H1 (cell line): Measurements from ENCODE around the gene HECTD4. TPM values are rescaled to one million over a fixed set of nuclear protein-coding genes. Genes with fewer than 3 reads are reported as not detected.

Experiments
- CTCF ChIA-PET: fragments of 300-600 bp; sonication (Branson Sonifier 250); formaldehyde crosslinking; loops from one replicate; lab custom pipeline; 2021; ENCODE audit not compliant: partially characterized antibody; lab: Charles Lee
- POLR2A ChIA-PET: fragments of 300-600 bp; sonication (Branson Sonifier 250); formaldehyde crosslinking; loops from one replicate; lab custom pipeline; 2021; ENCODE audit warnings: inconsistent platforms; ENCODE audit not compliant: partially characterized antibody; lab: Charles Lee
- DNase-seq, 2 experiments: peaks; one replicate each; pipeline versions ENCODE4 v3.0.0 to v3.0.0-alpha.2; 2010 to 2022; ENCODE audit warnings: low spot score in 2 of 2, low read depth in 1 of 2, mixed read lengths in 1 of 2
- FAIRE-seq: peaks from 2 replicates; lab custom pipeline; 2011; peaks lifted over from hg19 to GRCh38; lab: Jason Lieb, UNC
- H2AFZ ChIP-seq: 2 replicates; pipeline ENCODE4 v1.8.1; 2012; ENCODE audit warnings: low read length, inconsistent platforms
- H2AK5ac ChIP-seq: 2 replicates; pipeline ENCODE4 v1.6.1; 2013; ENCODE audit warnings: low read depth, low read length
- H2BK120ac ChIP-seq: replicated peaks from 2 replicates; pipeline ENCODE3; 2013; ENCODE audit warnings: low read depth, low read length, inconsistent platforms
- H2BK12ac ChIP-seq: 2 replicates; pipeline ENCODE4 v1.6.1; 2013; ENCODE audit warnings: low read depth, low read length
- H2BK15ac ChIP-seq: 2 replicates; pipeline ENCODE4 v1.6.1; 2013; ENCODE audit warnings: low read length
- H2BK20ac ChIP-seq: 2 replicates; pipeline ENCODE4 v1.6.1; 2013; ENCODE audit warnings: low read length
- H2BK5ac ChIP-seq: 2 replicates; pipeline ENCODE4 v1.6.1; 2013; ENCODE audit warnings: low read depth, low read length
- H3K14ac ChIP-seq: 2 replicates; pipeline ENCODE4 v1.6.1; 2013; ENCODE audit warnings: inconsistent platforms; ENCODE audit not compliant: insufficient read length
- H3K18ac ChIP-seq: 2 replicates; pipeline ENCODE4 v1.6.1; 2013; ENCODE audit warnings: low read length; ENCODE audit errors: extremely low read depth
- H3K23ac ChIP-seq: 2 replicates; pipeline ENCODE4 v1.6.1; 2013; ENCODE audit warnings: inconsistent platforms; ENCODE audit not compliant: insufficient read length
- H3K23me2 ChIP-seq: 2 replicates; pipeline ENCODE4 v1.6.1; 2013; ENCODE audit warnings: low read depth, low read length
- H3K27ac ChIP-seq: 2 replicates; pipeline ENCODE4 v1.6.1; 2011; ENCODE audit warnings: low read depth, low read length, inconsistent platforms
- H3K27me3 ChIP-seq, 4 experiments: replicated peaks in 1 of 4; 1 replicate in 1 of 4; 2 replicates in 3 of 4; pipeline versions ENCODE4 v1.6.1 to v1.8.1; 2011 to 2013; ENCODE audit warnings: low read length in 3 of 4, mild to moderate bottlenecking in 3 of 4, inconsistent platforms in 2 of 4, mixed read lengths in 2 of 4, moderate library complexity in 1 of 4; ENCODE audit not compliant: control insufficient read depth in 3 of 4, insufficient read depth in 3 of 4; ENCODE audit errors: extremely low read depth in 1 of 4
- H3K36me3 ChIP-seq, 4 experiments: 2 replicates each; pipeline versions ENCODE4 v1.6.1 to v1.8.1; 2011 to 2013; ENCODE audit warnings: mild to moderate bottlenecking in 4 of 4, low read length in 3 of 4, moderate library complexity in 2 of 4, control low read depth in 1 of 4, inconsistent platforms in 1 of 4; ENCODE audit not compliant: insufficient read depth in 4 of 4, control insufficient read depth in 2 of 4
- H3K4ac ChIP-seq: replicated peaks from 2 replicates; pipeline ENCODE3; 2013; ENCODE audit warnings: low read length, low read depth, mixed read lengths, inconsistent platforms; ENCODE audit not compliant: insufficient read length
- H3K4me1 ChIP-seq, 4 experiments: replicated peaks in 1 of 4; 1 replicate in 1 of 4; 2 replicates in 3 of 4; pipeline versions ENCODE4 v1.6.1 to v1.8.1; 2011 to 2013; ENCODE audit warnings: low read length in 3 of 4, inconsistent platforms in 2 of 4, mixed read lengths in 1 of 4; ENCODE audit not compliant: insufficient read depth in 4 of 4, control insufficient read depth in 3 of 4
- H3K4me2 ChIP-seq, 2 experiments: 2 replicates each; pipeline versions ENCODE4 v1.6.1 to v1.8.1; 2011 to 2013; ENCODE audit warnings: low read depth in 2 of 2, low read length in 2 of 2, control low read depth in 1 of 2, inconsistent platforms in 1 of 2, mild to moderate bottlenecking in 1 of 2; ENCODE audit not compliant: insufficient read depth in 1 of 2
- H3K4me3 ChIP-seq, 4 experiments: fragments of 200-600, 300-600 bp in 1 of 4; sonication (generic), shearing (Covaris generic), sonication (Bioruptor Twin) in 1 of 4; 2 replicates each; pipeline versions ENCODE4 v1.5.1 to v1.8.1; 2011 to 2016; ENCODE audit warnings: low read length in 4 of 4, low read depth in 3 of 4, control low read depth in 2 of 4, inconsistent platforms in 2 of 4, mild to moderate bottlenecking in 2 of 4, mixed read lengths in 1 of 4, moderate library complexity in 1 of 4; ENCODE audit not compliant: insufficient read depth in 2 of 4; ENCODE audit errors: extremely low read depth in 1 of 4
- H3K56ac ChIP-seq: replicated peaks from 2 replicates; pipeline ENCODE3; 2013; ENCODE audit warnings: low read depth, mild to moderate bottlenecking, mixed read lengths, low read length, inconsistent platforms; ENCODE audit not compliant: insufficient read length
- H3K79me1 ChIP-seq: 2 replicates; pipeline ENCODE4 v1.6.1; 2013; ENCODE audit warnings: low read depth, low read length, control low read depth
- H3K79me2 ChIP-seq, 2 experiments: 2 replicates each; pipeline versions ENCODE4 v1.6.1 to v1.8.1; 2012 to 2013; ENCODE audit warnings: low read length in 2 of 2, mild to moderate bottlenecking in 2 of 2, inconsistent platforms in 1 of 2; ENCODE audit not compliant: insufficient read depth in 2 of 2, control insufficient read depth in 1 of 2
- H3K9ac ChIP-seq, 4 experiments: replicated peaks in 1 of 4; 1 replicate in 1 of 4; 2 replicates in 3 of 4; pipeline versions ENCODE4 v1.6.1 to v1.8.1; 2011 to 2013; ENCODE audit warnings: low read depth in 3 of 4, low read length in 3 of 4, control low read depth in 2 of 4, mild to moderate bottlenecking in 2 of 4, moderate library complexity in 2 of 4, inconsistent platforms in 1 of 4; ENCODE audit errors: extremely low read depth in 1 of 4
- H3K9me3 ChIP-seq, 2 experiments: 2 replicates each; pipeline versions ENCODE4 v1.6.1 to v1.8.1; 2012 to 2013; ENCODE audit warnings: mild to moderate bottlenecking in 2 of 2, moderate library complexity in 2 of 2, control low read depth in 1 of 2, inconsistent platforms in 1 of 2, low read depth in 1 of 2, low read length in 1 of 2, mixed read lengths in 1 of 2; ENCODE audit not compliant: insufficient read depth in 2 of 2
- H4K20me1 ChIP-seq, 2 experiments: replicated peaks in 1 of 2; 2 replicates each; pipeline versions ENCODE3 to v1.8.1; 2011 to 2013; ENCODE audit warnings: inconsistent platforms in 2 of 2, low read length in 2 of 2, mild to moderate bottlenecking in 1 of 2; ENCODE audit not compliant: insufficient read depth in 2 of 2, control insufficient read depth in 1 of 2
- H4K5ac ChIP-seq: 2 replicates; pipeline ENCODE4 v1.6.1; 2013; ENCODE audit warnings: low read length, low read depth, mixed read lengths, inconsistent platforms; ENCODE audit not compliant: insufficient read length
- H4K8ac ChIP-seq: 2 replicates; pipeline ENCODE4 v1.8.0; 2013; ENCODE audit warnings: mild to moderate bottlenecking, moderate library complexity, low read length, inconsistent platforms; ENCODE audit not compliant: insufficient read depth; ENCODE audit errors: extremely low read depth
- H4K91ac ChIP-seq: replicated peaks from 2 replicates; pipeline ENCODE3; 2013; ENCODE audit warnings: low read length, mixed read lengths, inconsistent platforms; ENCODE audit not compliant: insufficient read length
- FOSL1 ChIP-seq: IDR thresholded peaks from 2 replicates; pipeline ENCODE4 v1.6.1; 2011; ENCODE audit warnings: mild to moderate bottlenecking, low read depth, low read length, moderate library complexity; ENCODE audit not compliant: insufficient read depth
- KDM5A ChIP-seq: fragments of 200-600 bp; IDR thresholded peaks from 2 replicates; pipeline ENCODE4 v1.7.1; 2012; ENCODE audit warnings: mild to moderate bottlenecking, low read length, inconsistent platforms, mixed read lengths
- NANOG ChIP-seq: IDR thresholded peaks from 2 replicates; pipeline ENCODE4 v1.6.1; 2011; ENCODE audit warnings: low read length, low read depth, mild to moderate bottlenecking, inconsistent platforms; ENCODE audit not compliant: insufficient read depth, poor library complexity, severe bottlenecking
- PHF8 ChIP-seq: fragments of 200-600 bp; sonication (generic); conservative IDR thresholded peaks from 2 replicates; pipeline ENCODE4 v1.7.1; 2012; ENCODE audit warnings: low read depth, mild to moderate bottlenecking, inconsistent platforms, low read length, moderate library complexity
- POU5F1 ChIP-seq: IDR thresholded peaks from 2 replicates; pipeline ENCODE4 v1.6.1; 2011; ENCODE audit warnings: low read depth, mild to moderate bottlenecking, low read length, moderate library complexity
- RBBP5 ChIP-seq: IDR thresholded peaks from 2 replicates; pipeline ENCODE4 v1.7.1; 2012; ENCODE audit warnings: low read depth, mild to moderate bottlenecking, inconsistent platforms, low read length, moderate library complexity, borderline replicate concordance
- RXRA ChIP-seq: IDR thresholded peaks from 2 replicates; pipeline ENCODE4 v1.6.1; 2011; ENCODE audit warnings: low read depth, mild to moderate bottlenecking, low read length, moderate library complexity; ENCODE audit not compliant: insufficient read depth
- SUZ12 ChIP-seq: fragments of 200-600 bp; sonication (generic); IDR thresholded peaks from 2 replicates; pipeline ENCODE4 v1.6.1; 2012; ENCODE audit warnings: mild to moderate bottlenecking, inconsistent platforms, low read length, moderate library complexity, mixed read lengths
- TAF1 ChIP-seq: IDR thresholded peaks from 2 replicates; pipeline ENCODE4 v1.6.1; 2011; ENCODE audit warnings: mild to moderate bottlenecking, low read depth, low read length
- polyA plus RNA-seq, 7 experiments: library from polyadenylated mRNA; depleted of rRNA in 3 of 7; stranded (reverse) in 5 of 7; unstranded in 2 of 7; fragments of >200 nt in 5 of 7; fragments of 200-250 nt in 2 of 7; gene quantifications; 1 replicate in 5 of 7; 2 replicates in 1 of 7; 4 replicates in 1 of 7; pipeline versions ENCODE4 v1.2.1 to v1.2.3, GENCODE V29; 2011 to 2013; ENCODE audit warnings: missing spikeins in 2 of 7, mixed read lengths in 2 of 7
- total RNA-seq: library from RNA; stranded (reverse); fragmentation: NEBNext Ultra II Directional; extraction: Animal tissue kit (Norgen Biotek cat#: 25700); gene quantifications from 2 replicates; pipeline ENCODE4 v1.2.1, GENCODE V29; 2021
- TF ChIP-seq, protein P1 (sequence below): IDR thresholded peaks from 2 replicates; pipeline ENCODE4 v1.6.1; 2011; ENCODE audit warnings: low read length, improper control_type of control experiment

The HECTD4 gene
- total and polyA plus RNA-seq, 2 of the 8 experiments (the other 6 are each of a cell fraction or from before 2014, with no cell fraction given): 6.5 to 33.7 TPM

DNA sequence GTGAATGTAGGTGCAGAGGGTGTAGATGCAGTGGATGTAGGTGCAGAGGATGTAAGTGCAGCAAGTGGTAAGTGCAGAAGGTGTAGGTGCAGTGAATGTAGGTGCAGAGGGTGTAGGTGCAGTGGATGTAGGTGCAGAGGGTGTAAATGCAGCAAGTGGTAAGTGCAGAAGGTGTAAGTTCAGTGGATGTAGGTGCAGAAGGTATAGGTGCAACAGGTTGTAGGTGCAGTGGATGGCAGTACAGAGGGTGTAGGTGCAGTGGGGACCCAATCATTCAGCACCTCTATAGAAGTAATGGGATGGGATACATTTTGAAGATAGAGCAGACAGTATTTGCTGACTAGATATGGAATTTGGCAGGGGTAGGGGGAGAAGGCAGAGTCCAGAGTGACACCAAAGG lies 85.0 kb downstream of the HECTD4 start:
- H4K8ac ChIP-seq: no peak overlapping the region
- H3K27ac ChIP-seq: no peak overlapping the region
- H4K20me1 ChIP-seq: peaks cover 0 to 6% of the 10 kb centered on the region in 2 experiments
- H3K4me2 ChIP-seq: no peak overlapping the region
- H3K9ac ChIP-seq: no peak overlapping the region
- no peak overlapping the region for H2BK15ac ChIP-seq
- CTCF ChIA-PET: no interaction called here
- H3K23me2 ChIP-seq: peaks cover 13% of the 10 kb centered on the region
- H2BK5ac ChIP-seq: peak overlapping the region; percentile 85; the same call in 1 of the 2 replicates
- H2BK120ac ChIP-seq: no peak overlapping the region
- H2AK5ac ChIP-seq: no peak overlapping the region
- H2BK20ac ChIP-seq: no peak overlapping the region
- no peak overlapping the region for H2BK12ac ChIP-seq
- DNase-seq: no peak
- H3K27me3 ChIP-seq: no peaks in the 10 kb centered on the region
- no peak overlapping the region for H4K5ac ChIP-seq
- no peaks in the 10 kb centered on the region for H3K79me2 ChIP-seq
- peaks cover 5 to 21% (median 9%) of the 10 kb centered on the region in 4 experiments; a peak in 4 of 8 replicates for H3K36me3 ChIP-seq
- peaks cover 3% of the 10 kb centered on the region; the same call in 1 of the 2 replicates for H3K79me1 ChIP-seq
- no peak overlapping the region for H3K56ac ChIP-seq
- H2AFZ ChIP-seq: no peak overlapping the region
- no peak overlapping the region for H3K18ac ChIP-seq
- peaks cover 0 to 5% of the 10 kb centered on the region in 2 experiments; a peak in 1 of 4 replicates for H3K9me3 ChIP-seq
- TF ChIP-seq TAF1 (no peak), SUZ12 (no peak), POU5F1 (no peak), KDM5A (no peak), RBBP5 (no peak), FOSL1 (no peak), RXRA (no peak), NANOG (no peak), PHF8 (no peak)
- TF ChIP-seq, protein P1, sequence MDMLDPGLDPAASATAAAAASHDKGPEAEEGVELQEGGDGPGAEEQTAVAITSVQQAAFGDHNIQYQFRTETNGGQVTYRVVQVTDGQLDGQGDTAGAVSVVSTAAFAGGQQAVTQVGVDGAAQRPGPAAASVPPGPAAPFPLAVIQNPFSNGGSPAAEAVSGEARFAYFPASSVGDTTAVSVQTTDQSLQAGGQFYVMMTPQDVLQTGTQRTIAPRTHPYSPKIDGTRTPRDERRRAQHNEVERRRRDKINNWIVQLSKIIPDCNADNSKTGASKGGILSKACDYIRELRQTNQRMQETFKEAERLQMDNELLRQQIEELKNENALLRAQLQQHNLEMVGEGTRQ: no peak
- no peaks in the 10 kb centered on the region for H3K4me1 ChIP-seq
- H3K4me3 ChIP-seq: no peak overlapping the region
- POLR2A ChIA-PET: no interaction called here
- H3K14ac ChIP-seq: no peak overlapping the region
- H3K23ac ChIP-seq: no peak overlapping the region
- H4K91ac ChIP-seq: no peak overlapping the region
- no peak for FAIRE-seq
- no peak overlapping the region for H3K4ac ChIP-seq
